H1 (cell line): ENCODE data around the gene POU2AF3. TPM values are rescaled to one million over a fixed set of nuclear protein-coding genes. Genes with fewer than 3 reads are reported as not detected.

Source experiments
- CHD2 ChIP-seq: IDR thresholded peaks from 2 replicates; pipeline ENCODE4 v1.6.1; 2012; ENCODE audit warnings: low read length, improper control_type of control experiment
- CHD7 ChIP-seq: fragments of 300-600 bp; sonication (generic); IDR thresholded peaks from 2 replicates; pipeline ENCODE4 v1.7.1; 2012; ENCODE audit warnings: low read length, moderate library complexity, mild to moderate bottlenecking, inconsistent platforms; ENCODE audit not compliant: insufficient replicate concordance
- EGR1 ChIP-seq: IDR thresholded peaks from 2 replicates; pipeline ENCODE4 v1.6.1; 2011; ENCODE audit warnings: low read depth, low read length, borderline replicate concordance
- EP300 ChIP-seq, 2 experiments: IDR thresholded peaks; 1 replicate in 1 of 2; 2 replicates in 1 of 2; pipeline ENCODE4 v1.6.1; 2011 to 2012; ENCODE audit warnings: low read depth in 2 of 2, low read length in 2 of 2, mild to moderate bottlenecking in 2 of 2, borderline replicate concordance in 1 of 2, inconsistent platforms in 1 of 2, moderate library complexity in 1 of 2
- FOSL1 ChIP-seq: IDR thresholded peaks from 2 replicates; pipeline ENCODE4 v1.6.1; 2011; ENCODE audit warnings: mild to moderate bottlenecking, low read depth, low read length, moderate library complexity; ENCODE audit not compliant: insufficient read depth
- KDM1A ChIP-seq: fragments of 200-600, 300-600 bp; sonication (generic); IDR thresholded peaks from 2 replicates; pipeline ENCODE4 v1.7.1; 2016; ENCODE audit warnings: mild to moderate bottlenecking, low read length, borderline replicate concordance
- polyA plus RNA-seq, 7 experiments: library from polyadenylated mRNA; depleted of rRNA in 3 of 7; stranded (reverse) in 5 of 7; unstranded in 2 of 7; fragments of >200 nt in 5 of 7; fragments of 200-250 nt in 2 of 7; gene quantifications; 1 replicate in 5 of 7; 2 replicates in 1 of 7; 4 replicates in 1 of 7; pipeline versions ENCODE4 v1.2.1 to v1.2.3, GENCODE V29; 2011 to 2013; ENCODE audit warnings: missing spikeins in 2 of 7, mixed read lengths in 2 of 7
- total RNA-seq: library from RNA; stranded (reverse); fragmentation: NEBNext Ultra II Directional; extraction: Animal tissue kit (Norgen Biotek cat#: 25700); gene quantifications from 2 replicates; pipeline ENCODE4 v1.2.1, GENCODE V29; 2021

Gene POU2AF3
- total and polyA plus RNA-seq, 2 of the 8 experiments (the other 6 are each of a cell fraction or from before 2014, with no cell fraction given) = 1.2 to 5.7 TPM

- TF ChIP-seq CHD7 = no peak
- TF ChIP-seq EP300 (IDR thresholded peaks at IDR 0.05; ENCODE audit: borderline replicate concordance in 1 of 2, low read depth in 2 of 2, low read length in 2 of 2) = no peak
- no peak for TF ChIP-seq CHD2
- no peak for TF ChIP-seq EGR1
- no peak for TF ChIP-seq FOSL1
- TF ChIP-seq KDM1A = no peak
These were observed 57.8 kb downstream of the POU2AF3 start (continued) for GRCh38 chr11:111355956-111356659.
